K562 (cell line): ENCODE results near the gene PAFAH2. TPM values are rescaled to one million over a fixed set of nuclear protein-coding genes. Genes with fewer than 3 reads are reported as not detected.

ENCODE experiments used
- ATAC-seq: fragments of 200-7000 bp; cut with Tn5 transposase; 3 replicates; pipeline ENCODE4 v1.9.1; 2020; ENCODE audit warnings: moderate library complexity
- BruUV-seq: library from RNA; stranded (reverse); fragments of 400-500 nt; replicated peaks from 2 replicates; lab custom pipeline; 2021; lab: Mats Ljungman, UMichigan
- CTCF ChIA-PET: fragments of 300-600 bp; formaldehyde crosslinking; extraction: SDS; loops from one replicate; lab custom pipeline; 2021; ENCODE audit warnings: low intra/inter-chr PET ratio; lab: Yijun Ruan, JAX
- POLR2A ChIA-PET: fragments of 300-600, 350-650 bp; sonication (Branson Sonifier 250); formaldehyde crosslinking; extraction: SDS; loops from one replicate; lab custom pipeline; 2021; ENCODE audit warnings: antibody characterized with exemption, inconsistent platforms; lab: Yijun Ruan, JAX
- DNase-seq, 4 experiments: peaks; one replicate each; pipeline versions ENCODE4 v3.0.0 to v3.0.0-alpha.2; 2011 to 2018; ENCODE audit warnings: low spot score in 3 of 4, mixed read lengths in 3 of 4; ENCODE audit errors: extremely low read depth in 1 of 4
- FAIRE-seq: peaks from 2 replicates; lab custom pipeline; 2011; peaks lifted over from hg19 to GRCh38; lab: Jason Lieb, UNC
- H2AFZ ChIP-seq: 2 replicates; pipeline ENCODE4 v1.6.0; 2011; ENCODE audit warnings: low read depth, low read length, control low read depth, inconsistent platforms
- H3K27ac ChIP-seq: fragments of 200-600 bp; 3 replicates; pipeline ENCODE4 v1.8.0; 2011; ENCODE audit warnings: low read depth, mild to moderate bottlenecking, control low read depth, inconsistent platforms, low read length, moderate library complexity, mixed read lengths; ENCODE audit errors: extremely low read depth
- H3K27me3 ChIP-seq, 2 experiments: fragments of 300-600 bp in 1 of 2; 2 replicates in 1 of 2; 3 replicates in 1 of 2; pipeline versions ENCODE4 v1.6.0 to v1.8.0; 2011; ENCODE audit warnings: inconsistent platforms in 2 of 2, low read length in 2 of 2, mild to moderate bottlenecking in 1 of 2, mixed read lengths in 1 of 2, moderate library complexity in 1 of 2; ENCODE audit not compliant: control insufficient read depth in 2 of 2, insufficient read depth in 2 of 2
- H3K36me3 ChIP-seq: fragments of 300-600 bp; 3 replicates; pipeline ENCODE4 v1.8.0; 2011; ENCODE audit warnings: mild to moderate bottlenecking, low read length, inconsistent platforms; ENCODE audit not compliant: control insufficient read depth, insufficient read depth
- H3K4me1 ChIP-seq, 2 experiments: fragments of 200-600 bp in 1 of 2; replicated peaks in 1 of 2; 2 replicates in 1 of 2; 3 replicates in 1 of 2; pipeline versions ENCODE4 v1.5.1 to v1.8.0; 2011; ENCODE audit warnings: inconsistent platforms in 2 of 2, low read length in 2 of 2, mild to moderate bottlenecking in 1 of 2, mixed read lengths in 1 of 2, moderate library complexity in 1 of 2; ENCODE audit not compliant: control insufficient read depth in 2 of 2, insufficient read depth in 2 of 2
- H3K4me2 ChIP-seq: 2 replicates; pipeline ENCODE4 v1.6.1; 2011; ENCODE audit warnings: low read length, control low read depth, inconsistent platforms, mixed read lengths; ENCODE audit not compliant: insufficient read depth
- H3K4me3 ChIP-seq: fragments of 200-600 bp; sonication (generic), shearing (Covaris generic); 2 replicates; pipeline ENCODE4 v1.5.1; 2016; ENCODE audit warnings: control low read depth, inconsistent platforms
- H3K79me2 ChIP-seq: fragments of 200-600 bp; 3 replicates; pipeline ENCODE4 v1.8.0; 2011; ENCODE audit warnings: low read length, inconsistent platforms; ENCODE audit not compliant: control insufficient read depth, insufficient read depth
- H3K9ac ChIP-seq, 2 experiments: 2 replicates each; pipeline versions ENCODE4 v1.6.0 to v1.6.1; 2011; ENCODE audit warnings: low read depth in 2 of 2, low read length in 2 of 2, control low read depth in 1 of 2, inconsistent platforms in 1 of 2, mild to moderate bottlenecking in 1 of 2, mixed read lengths in 1 of 2; ENCODE audit not compliant: insufficient read depth in 1 of 2
- H3K9me1 ChIP-seq: one replicate; pipeline ENCODE4 v1.6.0; 2011; ENCODE audit warnings: inconsistent platforms, mild to moderate bottlenecking, low read length, moderate library complexity; ENCODE audit not compliant: control insufficient read depth, insufficient read depth
- H3K9me3 ChIP-seq: replicated peaks from 2 replicates; pipeline ENCODE4 v1.5.1; 2011; ENCODE audit warnings: low read depth, low read length, inconsistent platforms; ENCODE audit not compliant: control insufficient read depth, insufficient read depth
- H4K20me1 ChIP-seq: replicated peaks from 2 replicates; pipeline ENCODE4 v1.6.1; 2011; ENCODE audit warnings: low read length, inconsistent platforms, mixed read lengths; ENCODE audit not compliant: control insufficient read depth, insufficient read depth
- CBFA2T3 ChIP-seq: fragments of 450-650 bp; IDR thresholded peaks from 2 replicates; pipeline ENCODE4 v1.6.1; 2017
- CHD1 ChIP-seq: fragments of 200-600 bp; sonication (generic); IDR thresholded peaks from one replicate; pipeline ENCODE4 v1.6.1; 2012; ENCODE audit warnings: mild to moderate bottlenecking, moderate library complexity, low read length, inconsistent platforms
- CHD2 ChIP-seq: IDR thresholded peaks from 2 replicates; pipeline ENCODE4 v1.6.1; 2011; ENCODE audit warnings: low read depth, low read length
- FOXK2 ChIP-seq, 2 experiments: fragments of 450-650 bp; IDR thresholded peaks in 1 of 2; conservative IDR thresholded peaks in 1 of 2; 2 replicates each; pipeline ENCODE4 v1.6.1; 2016; ENCODE audit warnings: low read depth in 2 of 2, mild to moderate bottlenecking in 1 of 2
- NONO ChIP-seq, 2 experiments: fragments of 200-400 bp in 1 of 2; fragments of 450-650 bp in 1 of 2; formaldehyde crosslinking in 1 of 2; IDR thresholded peaks; 2 replicates each; pipeline ENCODE4 v1.6.1; 2017; ENCODE audit warnings: low read depth in 2 of 2, mild to moderate bottlenecking in 2 of 2, moderate library complexity in 2 of 2, low read length in 1 of 2
- SMAD4 ChIP-seq: fragments of 250-450 bp; sonication (Bioruptor Pico); conservative IDR thresholded peaks from 2 replicates; pipeline ENCODE4 v1.8.0; 2021; ENCODE audit warnings: inconsistent platforms, mild to moderate bottlenecking, moderate library complexity
- WGBS: fragments of 100-300 bp; shearing (Covaris generic); methylation state at CpG from one replicate; pipeline ENCODE4 v1.1.6; 2016; ENCODE audit warnings: low coverage, mixed read lengths; ENCODE audit not compliant: insufficient coverage; ENCODE audit errors: missing lambda C conversion rate; 5-methylcytosine and 5-hydroxymethylcytosine counted together
- in situ Hi-C: fragments of 300-500 bp; cut with MboI; formaldehyde crosslinking; loops from 4 replicates; pipeline ENCODE4 v1.15.0; 2018; ENCODE audit warnings: inconsistent platforms, mixed read lengths
- intact Hi-C: fragments of 100-400 bp; cut with micrococcal nuclease; formaldehyde crosslinking; loops from 2 replicates; pipeline ENCODE4 v1.14.2; 2022
- polyA plus RNA-seq, 8 experiments: library from polyadenylated mRNA; depleted of rRNA in 4 of 8; stranded (reverse) in 5 of 8; unstranded in 3 of 8; fragments of >200 nt; fragmentation: Nextera tagmentation in 2 of 8; fragmentation: Illumina TruSeq in 1 of 8; extraction: Ambion mirVana in 2 of 8; extraction: Trizol in 1 of 8; gene quantifications; 2 replicates each; pipeline versions ENCODE4 v1.2.1 to v1.2.3, GENCODE V29; 2011 to 2014; ENCODE audit warnings: inconsistent platforms in 1 of 8, missing spikeins in 1 of 8
- total RNA-seq, 7 experiments: library from RNA; depleted of rRNA in 6 of 7; stranded (reverse); fragments of >200 nt in 6 of 7; fragmentation: Illumina TruSeq in 2 of 7; extraction: Trizol in 2 of 7; gene quantifications; 2 replicates each; pipeline versions ENCODE4 v1.2.1 to v1.2.3, GENCODE V29; 2011 to 2021; ENCODE audit warnings: low replicate concordance in 1 of 7

PAFAH2 gene
- total and polyA plus RNA-seq, 9 of the 15 experiments (the other 6 are each of a cell fraction or from before 2014, with no cell fraction given) = 4.2 to 10.9 (median 6.8) TPM

DNA sequence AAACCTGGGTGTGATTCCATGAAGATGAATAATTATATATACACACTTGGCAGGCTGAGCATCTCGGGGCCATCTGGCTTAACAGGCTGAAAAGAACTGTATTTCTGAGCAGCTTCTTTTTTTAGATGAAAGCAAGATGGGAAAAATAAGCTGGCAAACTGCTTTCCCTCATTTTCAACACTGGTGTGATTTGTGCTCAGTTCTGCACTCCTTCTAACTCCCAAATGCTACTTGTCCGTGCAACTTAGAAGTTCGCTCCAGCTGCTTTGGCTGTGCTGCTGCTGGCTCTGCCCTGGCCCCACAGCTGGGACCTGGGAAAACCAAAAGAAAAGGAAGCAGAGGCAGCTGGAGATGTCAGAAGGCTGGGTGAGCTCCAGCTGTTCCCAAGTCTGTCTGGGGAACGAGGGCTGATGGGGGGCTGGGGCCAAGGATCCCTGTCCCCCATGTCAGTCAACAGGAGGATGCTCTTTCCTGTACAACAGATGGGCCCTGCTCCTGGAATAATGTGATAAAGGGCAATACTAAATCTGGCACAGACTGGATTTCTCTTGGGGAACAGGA is 44.9 kb downstream of the PAFAH2 start:
- no peak overlapping the region for H3K9ac ChIP-seq
- H3K27ac ChIP-seq = no peak overlapping the region
- FAIRE-seq = no peak
- BruUV-seq = no TSS peak
- POLR2A ChIA-PET = no interaction called here
- H3K27me3 ChIP-seq = no peaks in the 10 kb centered on the region
- 0 out of 5 replicates have a peak, but pooled peaks cover 0 to 4% of the 10 kb centered on the region in 2 experiments for H3K4me1 ChIP-seq
- TF ChIP-seq CHD1 (no peak), NONO (IDR thresholded peaks at IDR 0.05; ENCODE audit: low read depth in 2 of 2, low read length in 1 of 2) (no peak), FOXK2 (conservative IDR thresholded peaks at IDR 0.05 in 1 of 2, IDR thresholded peaks at IDR 0.05 in 1 of 2; ENCODE audit: low read depth in 2 of 2) (no peak)
- H3K36me3 ChIP-seq = no peaks in the 10 kb centered on the region
- no peak overlapping the region for H3K4me2 ChIP-seq
- no peaks in the 10 kb centered on the region for H3K9me1 ChIP-seq
- 21% methylated on average over 4 of the region's 4 CpGs for WGBS
- no peaks in the 10 kb centered on the region for H4K20me1 ChIP-seq
- in situ Hi-C loops = no loop called here
- H3K9me3 ChIP-seq = no peaks in the 10 kb centered on the region
- no peaks in the 10 kb centered on the region for H3K79me2 ChIP-seq
- H3K4me3 ChIP-seq = no peak overlapping the region
- intact Hi-C loops = no loop called here
- no peak overlapping the region for H2AFZ ChIP-seq
- ATAC-seq = no peak
- CTCF ChIA-PET = no interaction called here
- DNase-seq = no peak

DNA sequence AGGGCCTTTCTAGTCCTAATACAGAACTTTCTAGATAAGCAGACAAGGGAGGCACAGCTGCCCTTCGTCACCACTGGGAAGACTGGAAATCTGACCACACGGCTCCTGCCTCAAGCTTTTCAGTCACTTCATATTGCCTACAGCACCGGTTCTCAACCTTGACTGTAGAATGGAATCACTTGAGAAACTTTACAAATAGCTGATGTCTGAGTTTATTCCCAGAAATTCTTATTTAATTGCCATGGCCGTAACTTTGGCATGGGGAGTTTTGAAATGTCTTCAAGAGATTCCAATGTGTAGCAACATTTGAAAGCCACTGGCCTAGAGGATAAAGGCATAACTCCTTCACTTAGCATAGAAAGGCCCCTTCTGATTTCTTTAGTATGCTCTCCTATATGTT is 49.2 kb downstream of the PAFAH2 start:
- Histone ChIP-seq H3K4me3 (no peak overlapping the region), H3K36me3 (no peaks in the 10 kb centered on the region), H3K4me1 (no peaks in the 10 kb centered on the region; a peak in 1 of 5 replicates), H3K79me2 (no peaks in the 10 kb centered on the region)
- 0 out of 2 replicates have a peak, but pooled peaks have one; percentile 13 for TF ChIP-seq SMAD4 (CRISPR knock-in tag)
- TF ChIP-seq CHD2 = no peak
- peak; percentile 32 for TF ChIP-seq CBFA2T3
- TF ChIP-seq, all 486 proteins: peak for 2
- intact Hi-C loops = no loop called here
- ChIA-PET CTCF (no interaction called here), POLR2A (interaction anchor here (1.0 to 1.1 kb wide), 2 partner anchors 11 to 14 kb away, joined by 3 read pairs; no protein-coding TSS in a partner anchor)
- H3K27me3 ChIP-seq = no peaks in the 10 kb centered on the region
- in situ Hi-C loops = no loop called here
- no peaks in the 10 kb centered on the region for H3K9me1 ChIP-seq
- no peak overlapping the region for H3K27ac ChIP-seq
- H4K20me1 ChIP-seq = no peaks in the 10 kb centered on the region
- H3K9ac ChIP-seq = no peak overlapping the region
- ATAC-seq (no peak; the same call in 2 of the 3 replicates), FAIRE-seq (peak; percentile 54), DNase-seq (no peak)
- peaks cover 7% of the 10 kb centered on the region for H3K9me3 ChIP-seq
- no peak overlapping the region for H2AFZ ChIP-seq
- 26% methylated on average over 4 of the region's 4 CpGs for WGBS
- H3K4me2 ChIP-seq = no peak overlapping the region
- no TSS peak for BruUV-seq
